ENCODE results near the gene MADD. TPM values are rescaled to one million over a fixed set of nuclear protein-coding genes. Genes with fewer than 3 reads are reported as not detected.

Gene MADD
- total RNA-seq, 4 donors from 2014 or later = 32.8 to 74.7 (median 35.3) TPM

DNA sequence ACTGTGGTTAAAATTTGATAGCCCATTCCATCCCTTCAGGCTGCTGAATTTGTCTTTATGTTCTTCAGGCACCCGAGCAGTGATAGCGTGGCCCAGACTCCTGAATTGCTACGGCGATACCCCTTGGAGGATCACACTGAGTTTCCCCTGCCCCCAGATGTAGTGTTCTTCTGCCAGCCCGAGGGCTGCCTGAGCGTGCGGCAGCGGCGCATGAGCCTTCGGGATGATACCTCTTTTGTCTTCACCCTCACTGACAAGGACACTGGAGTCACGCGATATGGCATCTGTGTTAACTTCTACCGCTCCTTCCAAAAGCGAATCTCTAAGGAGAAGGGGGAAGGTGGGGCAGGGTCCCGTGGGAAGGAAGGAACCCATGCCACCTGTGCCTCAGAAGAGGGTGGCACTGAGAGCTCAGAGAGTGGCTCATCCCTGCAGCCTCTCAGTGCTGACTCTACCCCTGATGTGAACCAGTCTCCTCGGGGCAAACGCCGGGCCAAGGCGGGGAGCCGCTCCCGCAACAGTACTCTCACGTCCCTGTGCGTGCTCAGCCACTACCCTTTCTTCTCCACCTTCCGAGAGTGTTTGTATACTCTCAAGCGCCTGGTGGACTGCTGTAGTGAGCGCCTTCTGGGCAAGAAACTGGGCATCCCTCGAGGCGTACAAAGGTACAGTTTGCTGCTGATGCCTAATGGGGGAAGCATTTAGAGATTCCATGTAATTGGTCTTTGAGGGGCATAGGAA lies 4.7 kb downstream of the MADD start:
- TF ChIP-seq, protein P1, sequence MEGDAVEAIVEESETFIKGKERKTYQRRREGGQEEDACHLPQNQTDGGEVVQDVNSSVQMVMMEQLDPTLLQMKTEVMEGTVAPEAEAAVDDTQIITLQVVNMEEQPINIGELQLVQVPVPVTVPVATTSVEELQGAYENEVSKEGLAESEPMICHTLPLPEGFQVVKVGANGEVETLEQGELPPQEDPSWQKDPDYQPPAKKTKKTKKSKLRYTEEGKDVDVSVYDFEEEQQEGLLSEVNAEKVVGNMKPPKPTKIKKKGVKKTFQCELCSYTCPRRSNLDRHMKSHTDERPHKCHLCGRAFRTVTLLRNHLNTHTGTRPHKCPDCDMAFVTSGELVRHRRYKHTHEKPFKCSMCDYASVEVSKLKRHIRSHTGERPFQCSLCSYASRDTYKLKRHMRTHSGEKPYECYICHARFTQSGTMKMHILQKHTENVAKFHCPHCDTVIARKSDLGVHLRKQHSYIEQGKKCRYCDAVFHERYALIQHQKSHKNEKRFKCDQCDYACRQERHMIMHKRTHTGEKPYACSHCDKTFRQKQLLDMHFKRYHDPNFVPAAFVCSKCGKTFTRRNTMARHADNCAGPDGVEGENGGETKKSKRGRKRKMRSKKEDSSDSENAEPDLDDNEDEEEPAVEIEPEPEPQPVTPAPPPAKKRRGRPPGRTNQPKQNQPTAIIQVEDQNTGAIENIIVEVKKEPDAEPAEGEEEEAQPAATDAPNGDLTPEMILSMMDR (IDR thresholded peaks at IDR 0.05) = no peak
- ATAC-seq (ENCODE audit: low FRiP score) (no peak), DNase-seq (ENCODE audit: low spot score) (no peak)

DNA sequence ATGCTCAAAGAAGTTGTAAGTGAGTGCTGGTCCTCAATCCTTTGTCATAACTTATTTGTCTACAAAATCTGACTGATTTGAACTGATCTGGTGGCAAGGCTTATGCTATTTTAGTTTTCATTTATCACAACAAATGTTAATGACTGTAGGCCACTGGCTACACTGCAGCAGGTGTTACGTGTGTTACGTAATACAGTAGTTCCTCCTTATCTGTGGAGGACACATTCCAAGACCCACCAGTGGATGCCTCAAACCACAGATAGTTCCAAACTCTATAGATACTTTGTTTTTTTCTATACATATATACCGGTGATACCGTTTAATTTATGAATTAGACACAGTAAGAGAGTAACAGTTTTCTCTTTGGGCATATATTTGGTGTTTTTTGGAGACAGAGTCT lies 7.0 kb downstream of the MADD start:
- TF ChIP-seq, protein P1 (IDR thresholded peaks at IDR 0.05) = no peak
- no peak for DNase-seq (ENCODE audit: low spot score)
- no peak for ATAC-seq (ENCODE audit: low FRiP score)

DNA sequence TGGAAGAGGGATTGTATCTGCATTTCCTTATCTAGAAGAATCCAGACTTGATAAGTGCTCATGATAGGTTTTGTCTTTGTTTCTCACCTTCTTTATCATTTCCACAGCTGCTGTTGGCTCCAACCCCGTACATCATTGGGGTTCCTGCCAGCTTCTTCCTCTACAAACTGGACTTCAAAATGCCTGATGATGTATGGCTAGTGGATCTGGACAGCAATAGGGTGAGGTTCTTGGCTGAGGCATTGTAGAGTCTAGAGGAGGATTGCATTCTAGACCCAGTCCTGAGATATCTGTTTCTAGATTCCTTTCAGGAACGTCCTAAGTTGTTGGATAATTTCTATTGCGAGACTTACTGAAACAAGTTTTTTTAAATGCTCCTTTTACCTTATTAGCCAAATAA lies 8.1 kb downstream of the MADD start:
- ATAC-seq (ENCODE audit: low FRiP score) = no peak
- no peak for DNase-seq (ENCODE audit: low spot score)
- TF ChIP-seq, protein P1 (IDR thresholded peaks at IDR 0.05) = no peak

DNA sequence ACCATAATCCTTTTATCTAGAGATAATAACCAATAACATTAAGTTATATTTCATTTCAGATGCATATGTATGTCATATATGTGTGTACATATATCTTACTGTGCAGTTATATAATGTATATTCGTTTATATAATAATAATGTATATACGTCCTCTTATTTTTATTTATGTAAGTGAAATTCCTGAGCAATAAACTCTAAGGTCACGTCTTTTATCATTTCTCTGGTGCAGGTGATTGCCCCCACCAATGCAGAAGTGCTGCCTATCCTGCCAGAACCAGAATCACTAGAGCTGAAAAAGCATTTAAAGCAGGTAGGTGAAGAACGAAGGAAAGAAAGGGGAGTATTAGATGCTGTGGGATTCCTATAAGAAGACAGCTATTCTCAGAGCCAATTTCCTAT lies 8.8 kb downstream of the MADD start:
- TF ChIP-seq, protein P1 (IDR thresholded peaks at IDR 0.05) = no peak
- ATAC-seq (ENCODE audit: low FRiP score) = no peak
- no peak for DNase-seq (ENCODE audit: low spot score)

DNA sequence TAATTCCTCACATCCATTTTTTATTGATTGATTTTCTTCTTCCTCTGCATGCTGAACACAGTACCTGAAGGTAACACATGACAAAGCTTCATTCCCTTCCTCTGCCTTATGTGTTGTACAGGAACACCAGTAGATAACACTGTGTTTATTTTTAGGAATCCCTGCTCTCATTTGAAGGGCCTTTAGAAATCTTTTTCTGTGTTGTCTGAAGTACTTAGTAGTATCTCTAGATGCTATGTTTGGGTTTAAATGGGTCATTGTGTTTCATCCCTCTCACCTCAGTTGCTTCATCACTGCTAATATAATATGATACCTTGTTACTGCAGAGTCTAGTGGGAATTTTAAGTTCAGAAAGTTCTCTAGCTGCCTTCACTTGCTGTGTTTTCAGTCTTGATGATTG lies 10.2 kb downstream of the MADD start:
- ATAC-seq (ENCODE audit: low FRiP score) = no peak
- TF ChIP-seq, protein P1 (IDR thresholded peaks at IDR 0.05) = no peak
- no peak for DNase-seq (ENCODE audit: low spot score)

DNA sequence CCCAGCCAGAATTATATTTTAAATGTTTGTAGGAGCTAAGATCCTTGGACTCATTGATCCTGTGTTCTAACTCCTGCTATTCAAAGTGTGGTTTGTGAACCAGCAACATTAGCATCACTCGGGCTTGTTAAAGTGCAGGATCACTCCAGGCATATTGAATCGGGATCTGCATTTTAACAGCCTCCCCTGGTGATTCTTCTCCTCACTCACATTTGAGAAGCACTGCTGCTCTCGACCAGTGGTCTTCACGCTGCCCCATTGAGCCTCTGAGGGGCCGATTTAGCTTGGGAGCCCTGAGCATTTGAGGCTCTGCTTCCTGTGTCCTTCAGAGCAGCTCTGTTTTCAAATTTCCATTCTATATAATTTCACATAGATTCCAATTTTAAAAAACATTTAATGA lies 10.9 kb downstream of the MADD start:
- ATAC-seq (ENCODE audit: low FRiP score) (no peak), DNase-seq (ENCODE audit: low spot score) (no peak)
- TF ChIP-seq, protein P1 (IDR thresholded peaks at IDR 0.05) = no peak

DNA sequence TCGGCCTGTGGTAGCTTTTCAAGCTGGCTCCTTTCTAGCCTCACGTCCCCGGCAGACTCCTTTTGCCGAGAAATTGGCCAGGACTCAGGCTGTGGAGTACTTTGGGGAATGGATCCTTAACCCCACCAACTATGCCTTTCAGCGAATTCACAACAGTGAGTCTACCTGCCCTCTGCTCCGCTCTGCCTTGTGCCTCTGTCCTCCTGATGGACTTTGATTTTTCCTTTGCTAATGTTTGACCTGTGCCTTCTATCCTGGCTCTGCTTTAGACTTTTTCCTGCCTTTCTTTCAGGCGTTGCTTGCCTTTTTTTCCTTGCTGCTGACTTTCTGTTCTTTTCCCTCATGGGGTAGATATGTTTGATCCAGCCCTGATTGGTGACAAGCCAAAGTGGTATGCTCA lies 12.5 kb downstream of the MADD start:
- DNase-seq (ENCODE audit: low spot score) = no peak
- no peak for ATAC-seq (ENCODE audit: low FRiP score)
- TF ChIP-seq, protein P1 (IDR thresholded peaks at IDR 0.05) = no peak
